GM21390 (cell line): ENCODE results near the gene ARHGEF11.
"Not testable (repeated sequence)": the region's sequence is repeated elsewhere in the genome, so short reads cannot be mapped to it uniquely, and the experiment has no call there.

Source experiments
- ATAC-seq: cut with Tn5 transposase; IDR thresholded peaks from one replicate; pipeline ENCODE4 v1.9.1; 2021; ENCODE audit not compliant: unreplicated experiment

ARHGEF11 gene

GRCh38 chr1:157055729-157056128, 10.2 kb upstream of the ARHGEF11 start:
- not testable (repeated sequence) for ATAC-seq

- no peak for ATAC-seq
These were observed 5.3 kb upstream of the ARHGEF11 start for GRCh38 chr1:157050836-157051235.

GRCh38 chr1:157047062-157047410, 1.5 kb upstream of the ARHGEF11 start:
- ATAC-seq: no peak

GRCh38 chr1:157044326-157044725, 1.2 kb downstream of the ARHGEF11 start:
- ATAC-seq: no peak

- no peak for ATAC-seq
These were observed 1.9 kb downstream of the ARHGEF11 start for GRCh38 chr1:157043685-157044084.

- no peak for ATAC-seq
These were observed 2.7 kb downstream of the ARHGEF11 start for GRCh38 chr1:157042846-157043245.

- no peak for ATAC-seq
These were observed 4.7 kb downstream of the ARHGEF11 start for GRCh38 chr1:157040802-157041201.

- ATAC-seq: no peak
These were observed 10.4 kb downstream of the ARHGEF11 start for GRCh38 chr1:157035121-157035520.

- no peak for ATAC-seq
These were observed 11.3 kb downstream of the ARHGEF11 start for GRCh38 chr1:157034137-157034800.

- no peak for ATAC-seq
These were observed 12.1 kb downstream of the ARHGEF11 start for GRCh38 chr1:157033357-157033876.

GRCh38 chr1:157032303-157032702, 13.2 kb downstream of the ARHGEF11 start:
- no peak for ATAC-seq

- no peak for ATAC-seq
These were observed 14.8 kb downstream of the ARHGEF11 start for GRCh38 chr1:157030728-157031127.

GRCh38 chr1:157028674-157029073, 16.9 kb downstream of the ARHGEF11 start:
- no peak for ATAC-seq

- ATAC-seq: no peak
These were observed 19.7 kb downstream of the ARHGEF11 start for GRCh38 chr1:157025856-157026255.

- ATAC-seq: no peak
These were observed 20.2 kb downstream of the ARHGEF11 start for GRCh38 chr1:157025385-157025784.

GRCh38 chr1:157021688-157022087, 23.9 kb downstream of the ARHGEF11 start:
- no peak for ATAC-seq

- no peak for ATAC-seq
These were observed 26.1 kb downstream of the ARHGEF11 start for GRCh38 chr1:157019457-157019856.

GRCh38 chr1:157011845-157012244, 33.7 kb downstream of the ARHGEF11 start:
- no peak for ATAC-seq

GRCh38 chr1:157008502-157008901, 37.0 kb downstream of the ARHGEF11 start:
- no peak for ATAC-seq

- no peak for ATAC-seq
These were observed 38.2 kb downstream of the ARHGEF11 start for GRCh38 chr1:157007306-157007705.

- no peak for ATAC-seq
These were observed 38.9 kb downstream of the ARHGEF11 start for GRCh38 chr1:157006676-157007075.

GRCh38 chr1:157005965-157006364, 39.6 kb downstream of the ARHGEF11 start:
- no peak for ATAC-seq

GRCh38 chr1:157004806-157005205, 40.7 kb downstream of the ARHGEF11 start:
- ATAC-seq: no peak
